ENCODE results near the gene SNX25. TPM values are rescaled to one million over a fixed set of nuclear protein-coding genes. Genes with fewer than 3 reads are reported as not detected.
"Not testable (repeated sequence)": the region's sequence is repeated elsewhere in the genome, so short reads cannot be mapped to it uniquely, and the experiment has no call there.

SNX25 gene
- total RNA-seq, 4 donors from 2014 or later: 19.9 to 23.8 (median 21.5) TPM

DNA sequence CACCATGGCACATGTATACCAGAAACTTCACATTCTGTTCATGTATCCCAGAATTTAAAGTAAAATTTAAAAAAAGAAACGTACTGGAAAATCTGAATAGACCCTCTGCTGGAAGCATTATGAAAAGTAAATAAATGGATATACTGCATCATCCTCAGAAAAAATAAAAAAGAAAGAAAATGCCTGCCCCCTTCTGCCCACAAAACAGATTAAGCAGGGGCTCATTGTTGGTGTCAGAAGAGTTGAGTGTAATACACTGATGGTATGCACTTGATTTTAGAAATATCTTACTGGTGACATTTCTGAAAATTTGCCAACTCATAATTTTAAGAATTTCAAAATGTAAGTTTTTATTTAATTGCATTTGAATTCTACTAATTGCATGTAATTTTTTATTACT lies 108.5 kb downstream of the SNX25 start:
- TF ChIP-seq, protein P1, sequence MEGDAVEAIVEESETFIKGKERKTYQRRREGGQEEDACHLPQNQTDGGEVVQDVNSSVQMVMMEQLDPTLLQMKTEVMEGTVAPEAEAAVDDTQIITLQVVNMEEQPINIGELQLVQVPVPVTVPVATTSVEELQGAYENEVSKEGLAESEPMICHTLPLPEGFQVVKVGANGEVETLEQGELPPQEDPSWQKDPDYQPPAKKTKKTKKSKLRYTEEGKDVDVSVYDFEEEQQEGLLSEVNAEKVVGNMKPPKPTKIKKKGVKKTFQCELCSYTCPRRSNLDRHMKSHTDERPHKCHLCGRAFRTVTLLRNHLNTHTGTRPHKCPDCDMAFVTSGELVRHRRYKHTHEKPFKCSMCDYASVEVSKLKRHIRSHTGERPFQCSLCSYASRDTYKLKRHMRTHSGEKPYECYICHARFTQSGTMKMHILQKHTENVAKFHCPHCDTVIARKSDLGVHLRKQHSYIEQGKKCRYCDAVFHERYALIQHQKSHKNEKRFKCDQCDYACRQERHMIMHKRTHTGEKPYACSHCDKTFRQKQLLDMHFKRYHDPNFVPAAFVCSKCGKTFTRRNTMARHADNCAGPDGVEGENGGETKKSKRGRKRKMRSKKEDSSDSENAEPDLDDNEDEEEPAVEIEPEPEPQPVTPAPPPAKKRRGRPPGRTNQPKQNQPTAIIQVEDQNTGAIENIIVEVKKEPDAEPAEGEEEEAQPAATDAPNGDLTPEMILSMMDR (IDR thresholded peaks at IDR 0.05): no peak
- no peak for TF ChIP-seq POLR2AphosphoS5 (IDR thresholded peaks at IDR 0.05)
- no peak for TF ChIP-seq EP300 (IDR thresholded peaks at IDR 0.05)
- no peak for TF ChIP-seq POLR2A (IDR thresholded peaks at IDR 0.05; ENCODE audit: low read depth)
- 87% methylated on average over 1 of the region's 1 CpG for WGBS

DNA sequence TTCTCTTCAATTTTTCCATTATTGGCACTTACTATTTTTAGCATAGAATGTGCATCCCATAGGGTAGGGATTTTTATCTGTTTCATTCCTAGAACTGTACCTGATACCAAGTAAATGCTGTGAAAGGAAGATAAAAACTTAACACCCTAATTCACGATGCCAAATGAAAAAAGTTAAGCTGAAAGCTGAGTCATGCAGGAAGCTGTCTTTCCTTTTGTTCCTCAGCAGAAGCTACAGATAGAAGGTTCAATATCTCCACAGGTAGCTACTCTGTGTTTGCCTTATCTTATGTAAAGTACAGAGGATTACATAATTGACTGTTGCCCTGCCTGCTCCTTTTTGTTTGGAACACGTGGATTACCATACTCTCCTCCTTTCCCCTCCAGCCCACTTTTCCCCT lies 109.3 kb downstream of the SNX25 start:
- intact Hi-C loops (cut with DNase I): no loop called here
- no peak for DNase-seq (ENCODE audit: extremely low spot score)
- H3K9me3 ChIP-seq: no peaks in the 10 kb centered on the region
- H3K4me3 ChIP-seq: no peak overlapping the region
- H3K4me1 ChIP-seq: no peaks in the 10 kb centered on the region
- H3K36me3 ChIP-seq: peaks cover 0 to 34% (median 7%) of the 10 kb centered on the region in 4 donors
- TF ChIP-seq POLR2AphosphoS5 (IDR thresholded peaks at IDR 0.05) (no peak), EP300 (IDR thresholded peaks at IDR 0.05) (no peak), POLR2A (IDR thresholded peaks at IDR 0.05; ENCODE audit: low read depth) (no peak)
- TF ChIP-seq, protein P1 (IDR thresholded peaks at IDR 0.05): no peak
- WGBS: 50% methylated on average over 2 of the region's 2 CpGs
- no peak overlapping the region for H3K27ac ChIP-seq (replicated peaks in 1 of 4)
- no peaks in the 10 kb centered on the region for H3K27me3 ChIP-seq

More for the DNA sequence above, 108.5 kb downstream of the SNX25 start:
- no peaks in the 10 kb centered on the region for H3K9me3 ChIP-seq
- H3K36me3 ChIP-seq: peaks cover 0 to 34% (median 10%) of the 10 kb centered on the region in 4 donors
- H3K4me3 ChIP-seq: no peak overlapping the region
- H3K4me1 ChIP-seq: no peaks in the 10 kb centered on the region
- no peaks in the 10 kb centered on the region for H3K27me3 ChIP-seq
- no peak overlapping the region for H3K27ac ChIP-seq (replicated peaks in 1 of 4)
- intact Hi-C loops (cut with DNase I): no loop called here
- no peak for DNase-seq (ENCODE audit: extremely low spot score)

DNA sequence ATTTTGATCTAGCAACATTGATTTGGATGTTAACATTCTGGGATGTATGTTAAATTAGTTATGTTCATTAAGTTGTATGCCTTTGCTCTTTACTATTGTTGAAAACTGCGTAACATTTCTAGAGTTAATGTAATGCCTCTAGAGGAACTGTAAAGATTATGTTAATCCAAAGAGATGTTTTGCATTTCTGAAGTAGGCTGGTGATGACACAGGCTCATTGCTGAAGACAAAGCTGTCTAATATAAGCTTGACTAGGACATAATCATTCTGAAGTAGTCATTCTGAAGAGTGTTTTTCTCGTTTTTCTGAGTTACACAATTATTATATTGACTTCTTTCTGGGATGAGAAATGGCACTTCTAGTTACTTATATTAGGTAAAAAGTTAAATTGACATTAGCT lies 113.4 kb downstream of the SNX25 start:
- Histone ChIP-seq H3K4me1 (no peaks in the 10 kb centered on the region), H3K4me3 (no peak overlapping the region), H3K27ac (replicated peaks in 1 of 4) (no peak overlapping the region), H3K27me3 (no peaks in the 10 kb centered on the region), H3K36me3 (peaks cover 0 to 31% (median 2%) of the 10 kb centered on the region in 4 donors), H3K9me3 (no peaks in the 10 kb centered on the region)
- WGBS: 77% methylated on average over 2 of the region's 2 CpGs
- TF ChIP-seq POLR2AphosphoS5 (IDR thresholded peaks at IDR 0.05): no peak
- no peak for TF ChIP-seq POLR2A (IDR thresholded peaks at IDR 0.05; ENCODE audit: low read depth)
- TF ChIP-seq, protein P1 (IDR thresholded peaks at IDR 0.05): no peak
- TF ChIP-seq EP300 (IDR thresholded peaks at IDR 0.05): no peak
- DNase-seq (ENCODE audit: extremely low spot score): no peak
- intact Hi-C loops (cut with DNase I): no loop called here

DNA sequence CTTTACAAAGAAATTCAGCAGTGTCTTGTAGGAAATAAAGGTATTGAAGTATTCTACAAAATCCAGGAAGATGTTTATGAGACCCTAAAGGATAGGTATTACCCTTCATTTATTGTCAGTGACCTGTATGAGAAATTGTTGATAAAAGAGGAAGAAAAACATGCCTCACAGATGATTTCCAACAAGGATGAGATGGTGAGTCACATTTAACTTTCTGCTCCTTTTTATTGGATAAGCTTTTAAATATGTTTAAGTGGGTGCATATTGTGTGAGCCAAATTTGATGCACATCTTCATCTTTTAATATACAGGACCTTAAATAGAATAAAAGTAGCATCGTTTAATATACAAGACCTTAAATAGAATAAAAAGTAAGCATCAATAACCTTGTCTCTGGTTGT lies 114.2 kb downstream of the SNX25 start:
- H3K36me3 ChIP-seq: peaks cover 0 to 31% (median 2%) of the 10 kb centered on the region in 4 donors
- H3K4me3 ChIP-seq: no peak overlapping the region
- no peaks in the 10 kb centered on the region for H3K9me3 ChIP-seq
- intact Hi-C loops (cut with DNase I): no loop called here
- H3K27me3 ChIP-seq: no peaks in the 10 kb centered on the region
- H3K4me1 ChIP-seq: no peaks in the 10 kb centered on the region
- DNase-seq (ENCODE audit: extremely low spot score): no peak
- no peak overlapping the region for H3K27ac ChIP-seq (replicated peaks in 1 of 4)
- TF ChIP-seq EP300 (IDR thresholded peaks at IDR 0.05) (no peak), POLR2AphosphoS5 (IDR thresholded peaks at IDR 0.05) (no peak), POLR2A (IDR thresholded peaks at IDR 0.05; ENCODE audit: low read depth) (no peak)
- TF ChIP-seq, protein P1 (IDR thresholded peaks at IDR 0.05): no peak
- 81% methylated on average over 1 of the region's 1 CpG for WGBS

DNA sequence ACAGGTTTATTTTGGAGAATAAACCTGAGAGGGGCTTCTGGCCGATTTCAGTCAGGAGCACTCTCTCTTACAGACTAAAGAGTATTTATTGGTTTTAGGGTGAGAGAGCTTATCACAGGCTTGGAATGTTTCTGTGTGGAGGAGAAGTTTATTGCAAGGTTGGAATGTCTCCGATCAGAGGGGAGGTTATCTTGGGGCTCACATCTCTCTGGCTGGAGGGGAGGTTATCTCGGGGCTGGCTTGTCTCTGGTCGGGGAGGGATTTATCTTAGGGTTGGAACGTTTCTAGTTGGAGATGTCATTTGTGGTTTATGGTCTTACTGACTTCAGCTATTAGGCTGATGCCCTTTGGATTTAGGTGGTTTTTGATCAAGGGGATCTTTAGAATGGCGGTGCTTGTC lies 115.0 kb downstream of the SNX25 start:
- DNase-seq (ENCODE audit: extremely low spot score); H3K27me3 ChIP-seq; intact Hi-C loops (cut with DNase I); H3K9me3 ChIP-seq; H3K4me1 ChIP-seq; H3K4me3 ChIP-seq; H3K27ac ChIP-seq (replicated peaks in 1 of 4): not testable (repeated sequence)
- peaks cover 0 to 33% (median 2%) of the 10 kb centered on the region in 4 donors for H3K36me3 ChIP-seq
- 85% methylated on average over 6 of the region's 6 CpGs for WGBS

DNA sequence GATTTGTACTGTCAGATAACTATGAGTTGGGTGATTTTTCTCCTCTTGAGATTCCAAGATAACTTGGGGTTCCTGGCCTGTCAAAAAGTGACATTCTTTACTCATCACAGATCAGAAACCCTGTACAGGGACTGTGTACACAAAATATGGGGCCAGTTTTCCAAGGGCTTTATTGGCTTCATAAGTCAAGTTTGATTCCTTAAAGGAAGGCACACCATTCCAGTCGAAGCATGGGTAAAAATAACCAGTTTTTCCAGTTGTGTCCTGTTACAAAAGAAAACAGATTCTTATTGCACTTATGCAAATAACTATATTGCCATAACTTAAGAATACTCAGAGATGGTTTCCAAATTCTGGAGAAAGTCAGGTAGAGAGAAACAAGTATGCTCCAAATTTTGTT lies 116.3 kb downstream of the SNX25 start:
- H3K27ac ChIP-seq (replicated peaks in 1 of 4); H3K27me3 ChIP-seq; DNase-seq (ENCODE audit: extremely low spot score); intact Hi-C loops (cut with DNase I); H3K4me1 ChIP-seq; H3K4me3 ChIP-seq; H3K9me3 ChIP-seq: not testable (repeated sequence)
- WGBS: 83% methylated on average over 1 of the region's 1 CpG
- peaks cover 0 to 30% (median 2%) of the 10 kb centered on the region in 4 donors for H3K36me3 ChIP-seq

Data from esophagus muscularis mucosa (tissue), 4 donors.